Left lung (tissue), 10 donors: ENCODE results near the gene OPCML. TPM values are rescaled to one million over a fixed set of nuclear protein-coding genes. Genes with fewer than 3 reads are reported as not detected.

ENCODE experiments used
- ATAC-seq: fragments of 200-7000 bp; cut with Tn5 transposase; one replicate; pipeline ENCODE4 v1.9.1; 2020; ENCODE audit warnings: moderate library complexity
- DNase-seq, 4 donors: peaks; one replicate each; pipeline ENCODE4 v3.0.0-alpha.2; 2013 to 2020
- H3K27ac ChIP-seq, 2 donors: fragments of 200-600 bp; sonication (generic) in 1 of 2; one replicate each; pipeline versions ENCODE4 v1.5.0 to v1.8.0; 2020 to 2021
- H3K27me3 ChIP-seq, 2 donors: fragments of 200-600 bp; sonication (generic) in 1 of 2; one replicate each; pipeline versions ENCODE4 v1.5.0 to v1.8.0; 2020 to 2021
- H3K36me3 ChIP-seq, 2 donors: fragments of 200-600 bp; sonication (generic) in 1 of 2; one replicate each; pipeline versions ENCODE4 v1.5.0 to v1.8.0; 2020 to 2021
- H3K4me1 ChIP-seq, 2 donors: fragments of 200-600 bp; one replicate each; pipeline ENCODE4 v1.8.0; 2021
- H3K4me3 ChIP-seq, 2 donors: fragments of 200-600 bp; sonication (generic) in 1 of 2; one replicate each; pipeline versions ENCODE4 v1.5.0 to v1.8.0; 2020 to 2021; ENCODE audit warnings: mild to moderate bottlenecking in 1 of 2
- H3K9me3 ChIP-seq, 2 donors: fragments of 200-600 bp; sonication (generic) in 1 of 2; one replicate each; pipeline versions ENCODE4 v1.5.0 to v1.8.0; 2020 to 2021
- CTCF ChIP-seq, 2 donors: fragments of 200-600 bp; sonication (generic) in 1 of 2; IDR thresholded peaks; one replicate each; pipeline versions ENCODE4 v1.5.0 to v1.8.0; 2021; ENCODE audit warnings: antibody characterized with exemption in 2 of 2
- intact Hi-C, 2 donors: fragments of 100-400 bp; cut with DNase I; formaldehyde crosslinking; loops; one replicate each; pipeline versions ENCODE4 v1.11.2 to v1.14.2; 2022
- polyA plus RNA-seq, 6 donors: library from polyadenylated mRNA; unstranded; fragments of 120-200 nt; gene quantifications; one replicate each; pipeline ENCODE4 v1.2.1, GENCODE V29; 2013; ENCODE audit not compliant: insufficient read length in 6 of 6
- total RNA-seq, 2 donors: library from RNA; stranded (reverse); fragmentation: NEBNext Ultra II Directional; extraction: Animal tissue kit (Norgen Biotek cat#: 25700); gene quantifications; one replicate each; pipeline ENCODE4 v1.2.1, GENCODE V29; 2021
- donor health status: DM: no; HTN: yes; CAD: no.
- donor health status: DM: no; HTN: no; CAD: no.

OPCML gene
- total and polyA plus RNA-seq, 8 donors: 0.98 to 5.3 (median 1.9) TPM; not detected in 2

GRCh38 chr11:133230431-133230830 is 301.9 kb downstream of the OPCML start:
- peaks cover 0 to 30% of the 10 kb centered on the region in 2 donors for H3K27me3 ChIP-seq
- H3K36me3 ChIP-seq: no peaks in the 10 kb centered on the region
- TF ChIP-seq CTCF (IDR thresholded peaks at IDR 0.05): no peak
- intact Hi-C loops: no loop called here
- no peak overlapping the region for H3K27ac ChIP-seq
- H3K4me1 ChIP-seq: no peaks in the 10 kb centered on the region
- H3K4me3 ChIP-seq: no peak overlapping the region
- peaks cover 0 to 5% of the 10 kb centered on the region in 2 donors for H3K9me3 ChIP-seq
- ATAC-seq: peak; percentile 26
- no peak for DNase-seq

GRCh38 chr11:133228471-133229329 is 303.6 kb downstream of the OPCML start:
- Histone ChIP-seq H3K36me3 (no peaks in the 10 kb centered on the region), H3K9me3 (peaks cover 0 to 4% of the 10 kb centered on the region in 2 donors), H3K4me1 (no peaks in the 10 kb centered on the region), H3K27ac (no peak overlapping the region), H3K27me3 (peaks cover 0 to 24% of the 10 kb centered on the region in 2 donors), H3K4me3 (no peak overlapping the region)
- ATAC-seq: peak; percentile 60
- intact Hi-C loops: no loop called here
- no peak for TF ChIP-seq CTCF (IDR thresholded peaks at IDR 0.05)
- DNase-seq: peak in 1 of 4 donors; percentile 81

- ATAC-seq (no peak), DNase-seq (no peak)
- Histone ChIP-seq H3K27me3 (peaks cover 0 to 24% of the 10 kb centered on the region in 2 donors), H3K4me3 (no peak overlapping the region), H3K9me3 (no peaks in the 10 kb centered on the region), H3K4me1 (no peaks in the 10 kb centered on the region), H3K36me3 (no peaks in the 10 kb centered on the region), H3K27ac (no peak overlapping the region)
- TF ChIP-seq CTCF (IDR thresholded peaks at IDR 0.05): no peak
- intact Hi-C loops: no loop called here
Observed at GRCh38 chr11:133227632-133228111, 304.6 kb downstream of the OPCML start.

GRCh38 chr11:133224271-133224670 is 308.0 kb downstream of the OPCML start:
- no peak overlapping the region for H3K27ac ChIP-seq
- no peak for DNase-seq
- peaks cover 0 to 19% of the 10 kb centered on the region in 2 donors for H3K27me3 ChIP-seq
- no peaks in the 10 kb centered on the region for H3K9me3 ChIP-seq
- intact Hi-C loops: no loop called here
- no peaks in the 10 kb centered on the region for H3K4me1 ChIP-seq
- no peaks in the 10 kb centered on the region for H3K36me3 ChIP-seq
- no peak overlapping the region for H3K4me3 ChIP-seq
- ATAC-seq: no peak
- TF ChIP-seq CTCF (IDR thresholded peaks at IDR 0.05): no peak
